IPS-15b (cell line): ENCODE results near the gene LRRC59.
"Not testable (repeated sequence)": the region's sequence is repeated elsewhere in the genome, so short reads cannot be mapped to it uniquely, and the experiment has no call there.

ENCODE experiments used
- H3K27me3 ChIP-seq: one replicate; pipeline ENCODE4 v1.6.1; 2013; ENCODE audit warnings: low read length; ENCODE audit not compliant: control insufficient read depth, insufficient read depth
- H3K36me3 ChIP-seq: one replicate; pipeline ENCODE4 v1.6.1; 2013; ENCODE audit warnings: low read length; ENCODE audit not compliant: control insufficient read depth, insufficient read depth
- H3K4me1 ChIP-seq: one replicate; pipeline ENCODE4 v1.6.1; 2013; ENCODE audit warnings: mild to moderate bottlenecking, low read length; ENCODE audit not compliant: control insufficient read depth, insufficient read depth
- H3K4me3 ChIP-seq: one replicate; pipeline ENCODE4 v1.5.1; 2013; ENCODE audit warnings: low read depth, low read length
- H3K9ac ChIP-seq: one replicate; pipeline ENCODE4 v1.6.1; 2013; ENCODE audit warnings: low read depth, mild to moderate bottlenecking, low read length
- H3K9me3 ChIP-seq: one replicate; pipeline ENCODE4 v1.6.1; 2013; ENCODE audit warnings: mild to moderate bottlenecking, low read length; ENCODE audit not compliant: control insufficient read depth, insufficient read depth

The LRRC59 gene

GRCh38 chr17:50347117-50347893, 50.0 kb downstream of the LRRC59 start:
- no peak overlapping the region for H3K9ac ChIP-seq
- H3K4me3 ChIP-seq: peak overlapping the region; percentile 95
- no peaks in the 10 kb centered on the region for H3K9me3 ChIP-seq
- peaks cover 10% of the 10 kb centered on the region for H3K27me3 ChIP-seq
- H3K36me3 ChIP-seq: no peaks in the 10 kb centered on the region
- peaks cover 13% of the 10 kb centered on the region for H3K4me1 ChIP-seq

- Histone ChIP-seq H3K36me3 (no peaks in the 10 kb centered on the region), H3K4me3 (peak overlapping the region; percentile 95), H3K9me3 (no peaks in the 10 kb centered on the region), H3K27me3 (peaks cover 10% of the 10 kb centered on the region), H3K9ac (peak overlapping the region; percentile 37), H3K4me1 (peaks cover 13% of the 10 kb centered on the region)
Observed at GRCh38 chr17:50346313-50347116, 50.8 kb downstream of the LRRC59 start.

- peaks cover 13% of the 10 kb centered on the region for H3K4me1 ChIP-seq
- H3K4me3 ChIP-seq: peak within 1 kb of the TSS; percentile 95
- peaks cover 10% of the 10 kb centered on the region for H3K27me3 ChIP-seq
- H3K9ac ChIP-seq: peak within 1 kb of the TSS; percentile 37
- H3K36me3 ChIP-seq: no peaks in the 10 kb centered on the region
- no peaks in the 10 kb centered on the region for H3K9me3 ChIP-seq
Observed at GRCh38 chr17:50345432-50346312, 51.7 kb downstream of the LRRC59 start, which contains the start of gene XYLT2. Gene XYLT2 (plus strand): TSS chr17:50346126. CDS start chr17:50346141, 15 bp downstream.

- Histone ChIP-seq H3K4me3 (peak overlapping the region; percentile 73), H3K4me1 (peaks cover 13% of the 10 kb centered on the region), H3K9me3 (no peaks in the 10 kb centered on the region), H3K9ac (no peak overlapping the region), H3K27me3 (peaks cover 10% of the 10 kb centered on the region), H3K36me3 (no peaks in the 10 kb centered on the region)
Observed at GRCh38 chr17:50344731-50345365, 52.5 kb downstream of the LRRC59 start.

GRCh38 chr17:50339381-50339780, 57.9 kb downstream of the LRRC59 start:
- H3K4me3 ChIP-seq: no peak overlapping the region

GRCh38 chr17:50338645-50339044, 58.7 kb downstream of the LRRC59 start:
- no peaks in the 10 kb centered on the region for H3K9me3 ChIP-seq
- H3K4me1 ChIP-seq: peaks cover under 1% of the 10 kb centered on the region
- no peak overlapping the region for H3K4me3 ChIP-seq
- H3K36me3 ChIP-seq: no peaks in the 10 kb centered on the region
- no peak overlapping the region for H3K9ac ChIP-seq
- no peaks in the 10 kb centered on the region for H3K27me3 ChIP-seq

More at GRCh38 chr17:50339381-50339780, 57.9 kb downstream of the LRRC59 start:
- Histone ChIP-seq H3K9ac (no peak overlapping the region), H3K27me3 (no peaks in the 10 kb centered on the region), H3K36me3 (no peaks in the 10 kb centered on the region), H3K4me1 (no peaks in the 10 kb centered on the region), H3K9me3 (no peaks in the 10 kb centered on the region)

GRCh38 chr17:50337956-50338355, 59.4 kb downstream of the LRRC59 start:
- Histone ChIP-seq H3K4me1 (peaks cover 3% of the 10 kb centered on the region), H3K36me3 (no peaks in the 10 kb centered on the region), H3K4me3 (no peak overlapping the region), H3K27me3 (no peaks in the 10 kb centered on the region), H3K9me3 (no peaks in the 10 kb centered on the region), H3K9ac (no peak overlapping the region)

GRCh38 chr17:50333291-50334057, 63.8 kb downstream of the LRRC59 start:
- not testable (repeated sequence) for H3K9ac ChIP-seq, H3K4me3 ChIP-seq, H3K9me3 ChIP-seq, H3K4me1 ChIP-seq, H3K36me3 ChIP-seq, H3K27me3 ChIP-seq

GRCh38 chr17:50332196-50332595, 65.1 kb downstream of the LRRC59 start:
- Histone ChIP-seq H3K4me3 (no peak overlapping the region), H3K9me3 (no peaks in the 10 kb centered on the region), H3K9ac (no peak overlapping the region), H3K36me3 (no peaks in the 10 kb centered on the region), H3K4me1 (peaks cover 3% of the 10 kb centered on the region), H3K27me3 (no peaks in the 10 kb centered on the region)
